ENCODE data around the gene LUZP4. TPM values are rescaled to one million over a fixed set of nuclear protein-coding genes. Genes with fewer than 3 reads are reported as not detected.

LUZP4 gene, protein sequence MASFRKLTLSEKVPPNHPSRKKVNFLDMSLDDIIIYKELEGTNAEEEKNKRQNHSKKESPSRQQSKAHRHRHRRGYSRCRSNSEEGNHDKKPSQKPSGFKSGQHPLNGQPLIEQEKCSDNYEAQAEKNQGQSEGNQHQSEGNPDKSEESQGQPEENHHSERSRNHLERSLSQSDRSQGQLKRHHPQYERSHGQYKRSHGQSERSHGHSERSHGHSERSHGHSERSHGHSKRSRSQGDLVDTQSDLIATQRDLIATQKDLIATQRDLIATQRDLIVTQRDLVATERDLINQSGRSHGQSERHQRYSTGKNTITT
- not detected for total RNA-seq

DNA sequence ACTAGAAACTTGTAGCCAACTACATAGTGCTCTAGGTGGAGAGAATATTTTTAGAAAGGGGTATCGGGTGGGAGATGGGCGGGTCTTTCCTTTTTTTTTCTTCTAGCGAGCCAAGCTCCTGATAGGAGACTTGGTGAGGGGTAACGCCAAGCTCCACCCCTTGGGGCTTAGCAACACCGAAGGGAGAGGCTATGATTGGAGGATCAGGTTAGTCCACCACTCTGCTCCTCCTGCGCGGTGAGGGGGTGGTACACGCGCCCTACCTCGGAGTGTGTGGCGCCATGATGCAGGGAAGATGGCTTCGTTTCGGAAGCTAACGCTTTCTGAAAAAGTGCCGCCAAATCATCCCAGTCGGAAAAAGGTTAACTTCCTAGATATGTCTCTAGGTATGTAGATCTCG, at the start of gene LUZP4:
Gene LUZP4, plus strand, starts transcription at position 251 of the 400 bp plus-strand sequence. Its CDS starts 45 bp downstream, at position 296.

Other genes with a start within 250 kb of the LUZP4 start
- not detected for gene RBMXL3, start 100.3 kb upstream of the LUZP4 start, total RNA-seq
- 9.5 TPM for gene LRCH2, start 55.6 kb upstream of the LUZP4 start, total RNA-seq